Sigmoid colon (tissue), 7 donors: ENCODE results near the gene ST6GALNAC3. TPM values are rescaled to one million over a fixed set of nuclear protein-coding genes. Genes with fewer than 3 reads are reported as not detected.
"Not testable (repeated sequence)": the region's sequence is repeated elsewhere in the genome, so short reads cannot be mapped to it uniquely, and the experiment has no call there.

Experiments used
- DNase-seq: peaks from one replicate; pipeline ENCODE4 v3.0.0-alpha.2; 2019
- H3K27ac ChIP-seq, 4 donors: fragments of 200-600 bp; sonication (generic); one replicate each; pipeline ENCODE4 v1.5.1; 2016 to 2019; ENCODE audit warnings: mild to moderate bottlenecking in 1 of 4
- H3K27me3 ChIP-seq, 3 donors: fragments of 200-600 bp; sonication (generic); one replicate each; pipeline ENCODE4 v1.5.1; 2019; ENCODE audit warnings: mild to moderate bottlenecking in 1 of 3
- H3K36me3 ChIP-seq, 4 donors: fragments of 200-600 bp; sonication (generic); one replicate each; pipeline ENCODE4 v1.5.1; 2016 to 2019
- H3K4me1 ChIP-seq, 4 donors: fragments of 200-600 bp; sonication (generic); one replicate each; pipeline ENCODE4 v1.5.1; 2017 to 2019
- H3K4me3 ChIP-seq, 4 donors: fragments of 200-600 bp; sonication (generic); one replicate each; pipeline ENCODE4 v1.5.1; 2017 to 2019; ENCODE audit warnings: mild to moderate bottlenecking in 2 of 4, moderate library complexity in 1 of 4
- H3K9me3 ChIP-seq, 4 donors: fragments of 200-600 bp in 3 of 4; sonication (generic) in 3 of 4; one replicate each; pipeline versions ENCODE4 v1.5.1 to v1.6.1; 2013 to 2019
- CTCF ChIP-seq, 4 experiments: fragments of 450-650 bp in 3 of 4; fragments of 200-600 bp in 1 of 4; IDR thresholded peaks; one replicate each; pipeline ENCODE4 v1.5.1; 2016 to 2019; ENCODE audit warnings: antibody characterized with exemption in 4 of 4, mild to moderate bottlenecking in 3 of 4, moderate library complexity in 2 of 4
- EP300 ChIP-seq, 4 donors: sonication (generic); formaldehyde crosslinking; IDR thresholded peaks; one replicate each; pipeline ENCODE4 v1.6.1; 2017; ENCODE audit warnings: antibody characterized with exemption in 4 of 4
- POLR2A ChIP-seq, 2 donors: fragments of 450-650 bp; IDR thresholded peaks; one replicate each; pipeline ENCODE4 v1.6.1; 2016; ENCODE audit warnings: antibody characterized with exemption in 2 of 2, mild to moderate bottlenecking in 2 of 2, moderate library complexity in 2 of 2
- POLR2AphosphoS5 ChIP-seq, 4 donors: sonication (generic); formaldehyde crosslinking; IDR thresholded peaks; one replicate each; pipeline ENCODE4 v1.6.1; 2017; ENCODE audit warnings: antibody characterized with exemption in 4 of 4
- WGBS, 2 donors: extraction: QIAGEN DNeasy Blood & Tissue Kit; methylation state at CpG; one replicate each; pipeline ENCODE4 v1.1.7; 2013; 5-methylcytosine and 5-hydroxymethylcytosine counted together
- intact Hi-C: fragments of 100-400 bp; cut with DNase I; formaldehyde crosslinking; loops from one replicate; pipeline ENCODE4 v1.15.1; 2023
- polyA plus RNA-seq, 3 donors: library from polyadenylated mRNA; stranded (reverse); fragments of 200-250 nt; gene quantifications; one replicate each; pipeline ENCODE4 v1.2.3, GENCODE V29; 2013
- total RNA-seq, 4 donors: library from RNA; depleted of rRNA; stranded (reverse); fragments of >200 nt; gene quantifications; one replicate each; pipeline ENCODE4 v1.1.0, GENCODE V29; 2016
- donor health status: healthy with polysubstance abuse.
- donor health status: Bipolar disorder and iron deficiency.
- donor health status: healthy.

Gene ST6GALNAC3
- total and polyA plus RNA-seq, 7 donors = 1.6 to 7.5 (median 2.5) TPM

- DNase-seq = no peak
- H3K36me3 ChIP-seq = no peaks in the 10 kb centered on the region
- no peak overlapping the region for H3K4me3 ChIP-seq
- no peaks in the 10 kb centered on the region for H3K4me1 ChIP-seq
- no peaks in the 10 kb centered on the region for H3K27me3 ChIP-seq
- no peak overlapping the region for H3K27ac ChIP-seq
- intact Hi-C loops = no loop called here
- TF ChIP-seq CTCF (IDR thresholded peaks at IDR 0.05) (no peak), EP300 (IDR thresholded peaks at IDR 0.05) (no peak), POLR2A (IDR thresholded peaks at IDR 0.05) (no peak), POLR2AphosphoS5 (IDR thresholded peaks at IDR 0.05) (no peak)
- peaks cover 0 to 4% (median 0%) of the 10 kb centered on the region in 4 donors for H3K9me3 ChIP-seq
These were observed 566.2 kb downstream of the ST6GALNAC3 start for GRCh38 chr1:76640723-76641122.

- Histone ChIP-seq H3K36me3 (no peaks in the 10 kb centered on the region), H3K4me3 (no peak overlapping the region), H3K27ac (no peak overlapping the region), H3K9me3 (peaks cover 0 to 4% (median 0%) of the 10 kb centered on the region in 4 donors), H3K27me3 (no peaks in the 10 kb centered on the region), H3K4me1 (no peaks in the 10 kb centered on the region)
- whole genome bisulfite sequencing, 2 donors = 85 to 91% methylated on average over 5 of the region's 5 CpGs
- intact Hi-C loops = no loop called here
- TF ChIP-seq POLR2AphosphoS5 (IDR thresholded peaks at IDR 0.05) = no peak
- TF ChIP-seq POLR2A (IDR thresholded peaks at IDR 0.05) = no peak
- no peak for TF ChIP-seq CTCF (IDR thresholded peaks at IDR 0.05)
- no peak for TF ChIP-seq EP300 (IDR thresholded peaks at IDR 0.05)
- DNase-seq = no peak
These were observed 569.6 kb downstream of the ST6GALNAC3 start for GRCh38 chr1:76644139-76644538.

- DNase-seq, H3K27me3 ChIP-seq, H3K36me3 ChIP-seq, intact Hi-C loops, H3K4me1 ChIP-seq, H3K27ac ChIP-seq, H3K4me3 ChIP-seq, H3K9me3 ChIP-seq: not testable (repeated sequence)
- 89 to 91% methylated on average over 5 of the region's 5 CpGs for WGBS, 2 donors
These were observed 578.3 kb downstream of the ST6GALNAC3 start for GRCh38 chr1:76652860-76653259.

GRCh38 chr1:76657623-76658022 lies 583.1 kb downstream of the ST6GALNAC3 start:
- Histone ChIP-seq H3K27me3 (no peaks in the 10 kb centered on the region), H3K4me3 (no peak overlapping the region), H3K27ac (no peak overlapping the region), H3K9me3 (no peaks in the 10 kb centered on the region), H3K36me3 (no peaks in the 10 kb centered on the region), H3K4me1 (no peaks in the 10 kb centered on the region)
- DNase-seq = no peak
- 58 to 74% methylated on average over 2 of the region's 2 CpGs for WGBS, 2 donors
- TF ChIP-seq EP300 (IDR thresholded peaks at IDR 0.05) = no peak
- TF ChIP-seq POLR2A (IDR thresholded peaks at IDR 0.05) = no peak
- no peak for TF ChIP-seq CTCF (IDR thresholded peaks at IDR 0.05)
- no peak for TF ChIP-seq POLR2AphosphoS5 (IDR thresholded peaks at IDR 0.05)
- intact Hi-C loops = no loop called here

GRCh38 chr1:76659171-76659940 lies 584.8 kb downstream of the ST6GALNAC3 start:
- Histone ChIP-seq H3K36me3 (no peaks in the 10 kb centered on the region), H3K27me3 (no peaks in the 10 kb centered on the region), H3K27ac (no peak overlapping the region), H3K4me1 (no peaks in the 10 kb centered on the region), H3K9me3 (no peaks in the 10 kb centered on the region), H3K4me3 (no peak overlapping the region)
- TF ChIP-seq CTCF (IDR thresholded peaks at IDR 0.05) (no peak), POLR2AphosphoS5 (IDR thresholded peaks at IDR 0.05) (no peak), POLR2A (IDR thresholded peaks at IDR 0.05) (no peak), EP300 (IDR thresholded peaks at IDR 0.05) (no peak)
- intact Hi-C loops = no loop called here
- no peak for DNase-seq
- WGBS, 2 donors = 63 to 91% methylated on average over 4 of the region's 4 CpGs
